Progenitor cell of endocrine pancreas (in vitro differentiated cells): Measurements from ENCODE around the gene NLN. TPM values are rescaled to one million over a fixed set of nuclear protein-coding genes. Genes with fewer than 3 reads are reported as not detected.

ENCODE experiments used
- DNase-seq: peaks from one replicate; pipeline ENCODE4 v3.0.0; 2021; ENCODE audit warnings: low spot score; ENCODE audit not compliant: unreplicated experiment
- H3K27ac Mint-ChIP-seq: 2 replicates; pipeline ENCODE4 v1.8.0; 2021; ENCODE audit warnings: mild to moderate bottlenecking, moderate library complexity, mixed read lengths
- H3K27me3 Mint-ChIP-seq: 2 replicates; pipeline ENCODE4 v1.8.0; 2021; ENCODE audit warnings: mixed read lengths
- H3K36me3 Mint-ChIP-seq: 2 replicates; pipeline ENCODE4 v1.8.0; 2022; ENCODE audit warnings: mixed read lengths; ENCODE audit not compliant: insufficient read depth
- H3K4me1 Mint-ChIP-seq: 2 replicates; pipeline ENCODE4 v1.8.0; 2021; ENCODE audit warnings: low read depth, mixed read lengths
- H3K4me3 Mint-ChIP-seq: 2 replicates; pipeline ENCODE4 v1.8.0; 2021; ENCODE audit warnings: low read depth, mild to moderate bottlenecking, moderate library complexity, mixed read lengths
- H3K9me3 Mint-ChIP-seq: 2 replicates; pipeline ENCODE4 v1.8.0; 2021; ENCODE audit warnings: low read depth, mixed read lengths
- total RNA-seq: library from RNA; stranded (reverse); gene quantifications from 2 replicates; pipeline ENCODE4 v1.2.1, GENCODE V29; 2021
- TF ChIP-seq, protein P1 (sequence below): fragments of 200-600 bp; sonication (generic); IDR thresholded peaks from one replicate; pipeline ENCODE4 v1.5.0; 2021; ENCODE audit warnings: antibody characterized with exemption, mild to moderate bottlenecking; ENCODE audit not compliant: unreplicated experiment

NLN gene
- total RNA-seq, 1 donor from 2014 or later, result 65.1 TPM

DNA sequence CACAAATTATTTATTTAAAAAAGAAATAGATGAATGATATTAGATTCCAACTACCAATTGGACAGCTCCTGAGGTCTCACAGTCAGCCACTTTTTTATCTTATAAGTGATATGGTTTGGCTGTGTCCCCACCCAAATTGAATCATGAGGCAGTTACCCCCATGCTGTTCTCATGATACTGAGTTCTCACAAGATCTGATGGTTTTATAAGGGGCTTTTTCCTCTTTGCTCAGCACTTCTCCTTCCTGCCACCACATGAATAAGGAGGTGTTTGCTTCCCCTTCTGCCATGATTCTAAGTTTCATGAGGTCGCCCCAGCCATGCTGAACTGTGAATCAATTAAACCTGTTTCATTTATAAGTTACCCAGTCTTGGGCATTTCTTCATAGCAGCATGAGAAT, 12.9 kb downstream of the NLN start:
- no peak overlapping the region for H3K27ac Mint-ChIP-seq
- no peak overlapping the region for H3K4me3 Mint-ChIP-seq
- peaks cover 3% of the 10 kb centered on the region for H3K9me3 Mint-ChIP-seq
- peaks cover 3% of the 10 kb centered on the region for H3K4me1 Mint-ChIP-seq
- TF ChIP-seq, protein P1, sequence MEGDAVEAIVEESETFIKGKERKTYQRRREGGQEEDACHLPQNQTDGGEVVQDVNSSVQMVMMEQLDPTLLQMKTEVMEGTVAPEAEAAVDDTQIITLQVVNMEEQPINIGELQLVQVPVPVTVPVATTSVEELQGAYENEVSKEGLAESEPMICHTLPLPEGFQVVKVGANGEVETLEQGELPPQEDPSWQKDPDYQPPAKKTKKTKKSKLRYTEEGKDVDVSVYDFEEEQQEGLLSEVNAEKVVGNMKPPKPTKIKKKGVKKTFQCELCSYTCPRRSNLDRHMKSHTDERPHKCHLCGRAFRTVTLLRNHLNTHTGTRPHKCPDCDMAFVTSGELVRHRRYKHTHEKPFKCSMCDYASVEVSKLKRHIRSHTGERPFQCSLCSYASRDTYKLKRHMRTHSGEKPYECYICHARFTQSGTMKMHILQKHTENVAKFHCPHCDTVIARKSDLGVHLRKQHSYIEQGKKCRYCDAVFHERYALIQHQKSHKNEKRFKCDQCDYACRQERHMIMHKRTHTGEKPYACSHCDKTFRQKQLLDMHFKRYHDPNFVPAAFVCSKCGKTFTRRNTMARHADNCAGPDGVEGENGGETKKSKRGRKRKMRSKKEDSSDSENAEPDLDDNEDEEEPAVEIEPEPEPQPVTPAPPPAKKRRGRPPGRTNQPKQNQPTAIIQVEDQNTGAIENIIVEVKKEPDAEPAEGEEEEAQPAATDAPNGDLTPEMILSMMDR, result no peak
- H3K27me3 Mint-ChIP-seq, result no peaks in the 10 kb centered on the region
- no peak for DNase-seq
- H3K36me3 Mint-ChIP-seq, result peaks cover 5% of the 10 kb centered on the region

DNA sequence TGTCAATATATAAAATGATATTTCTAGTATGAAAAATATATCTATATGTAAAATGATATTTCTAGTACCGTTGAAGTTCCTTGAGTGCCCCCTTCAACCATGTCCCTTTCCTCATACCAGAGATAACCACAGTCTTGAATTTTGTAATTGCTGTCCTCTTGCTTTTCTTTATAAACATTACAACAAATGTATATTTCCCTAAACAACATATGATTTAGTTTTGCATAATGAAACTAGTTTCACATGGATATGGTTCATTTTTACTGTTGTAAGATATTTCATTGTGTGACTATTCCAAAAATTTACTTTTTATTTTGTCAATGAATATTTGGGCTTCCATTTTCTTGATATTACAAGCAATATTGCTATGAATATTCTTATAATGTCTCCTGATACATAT, 14.0 kb downstream of the NLN start:
- H3K27me3 Mint-ChIP-seq, result no peaks in the 10 kb centered on the region
- DNase-seq, result no peak
- TF ChIP-seq, protein P1, result no peak
- no peak overlapping the region for H3K4me3 Mint-ChIP-seq
- H3K27ac Mint-ChIP-seq, result no peak overlapping the region
- H3K4me1 Mint-ChIP-seq, result peaks cover 3% of the 10 kb centered on the region
- H3K36me3 Mint-ChIP-seq, result peaks cover under 1% of the 10 kb centered on the region
- peaks cover 3% of the 10 kb centered on the region for H3K9me3 Mint-ChIP-seq

GRCh38 chr5:65737842-65738241, 15.8 kb downstream of the NLN start:
- Mint-ChIP-seq H3K27me3 (no peaks in the 10 kb centered on the region), H3K27ac (peak overlapping the region; percentile 43), H3K4me3 (no peak overlapping the region), H3K36me3 (no peaks in the 10 kb centered on the region), H3K9me3 (peaks cover 3% of the 10 kb centered on the region), H3K4me1 (peaks cover 5% of the 10 kb centered on the region)
- TF ChIP-seq, protein P1, result no peak
- no peak for DNase-seq

DNA sequence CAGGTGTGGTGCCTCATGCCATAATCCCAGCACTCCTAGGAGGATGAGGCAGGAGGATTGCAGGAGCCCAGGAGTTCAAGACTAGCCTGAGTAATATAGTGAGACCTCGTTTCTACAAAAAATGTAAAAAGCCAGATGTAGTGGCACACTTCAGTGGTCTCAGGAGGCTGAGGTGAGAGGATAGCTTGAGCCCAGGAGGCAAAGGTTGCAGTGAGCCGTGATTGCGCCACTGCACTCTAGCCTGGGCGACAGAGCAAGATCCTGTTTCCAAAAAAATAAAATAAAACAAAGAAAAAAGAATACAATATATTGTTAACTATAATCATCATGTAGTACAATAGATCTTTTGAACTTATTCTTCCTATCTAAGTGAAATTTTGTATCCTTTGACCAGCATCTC, 16.3 kb downstream of the NLN start:
- peak overlapping the region; percentile 43 for H3K27ac Mint-ChIP-seq
- no peaks in the 10 kb centered on the region for H3K36me3 Mint-ChIP-seq
- no peak for DNase-seq
- no peaks in the 10 kb centered on the region for H3K27me3 Mint-ChIP-seq
- peaks cover 5% of the 10 kb centered on the region for H3K4me1 Mint-ChIP-seq
- no peak overlapping the region for H3K4me3 Mint-ChIP-seq
- TF ChIP-seq, protein P1, result no peak
- peaks cover 3% of the 10 kb centered on the region for H3K9me3 Mint-ChIP-seq

- DNase-seq, result no peak
- peaks cover 3% of the 10 kb centered on the region for H3K9me3 Mint-ChIP-seq
- no peaks in the 10 kb centered on the region for H3K27me3 Mint-ChIP-seq
- H3K27ac Mint-ChIP-seq, result no peak overlapping the region
- H3K36me3 Mint-ChIP-seq, result no peaks in the 10 kb centered on the region
- peaks cover 6% of the 10 kb centered on the region for H3K4me1 Mint-ChIP-seq
- H3K4me3 Mint-ChIP-seq, result no peak overlapping the region
- TF ChIP-seq, protein P1, result no peak
These were observed 17.2 kb downstream of the NLN start for GRCh38 chr5:65739162-65739561.
